HEK293 (cell line): ENCODE measurements around the gene COQ3.

Experiments used
- SCRT2 ChIP-seq: fragments of 450-650 bp; formaldehyde crosslinking; IDR thresholded peaks from 2 replicates; pipeline ENCODE4 v1.5.1; 2016; ENCODE audit warnings: missing biosample characterization, missing genetic modification characterization
- SP2 ChIP-seq: fragments of 450-650 bp; formaldehyde crosslinking; IDR thresholded peaks from 2 replicates; pipeline ENCODE4 v1.5.1; 2016; ENCODE audit warnings: missing biosample characterization, missing genetic modification characterization
- ZNF169 ChIP-seq: fragments of 450-650 bp; formaldehyde crosslinking; IDR thresholded peaks from 2 replicates; pipeline ENCODE4 v1.5.1; 2016; ENCODE audit warnings: missing biosample characterization, missing genetic modification characterization
- ZNF24 ChIP-seq: fragments of 450-650 bp; formaldehyde crosslinking; IDR thresholded peaks from 2 replicates; pipeline ENCODE4 v1.5.1; 2016; ENCODE audit warnings: missing biosample characterization, missing genetic modification characterization
- ZNF266 ChIP-seq: fragments of 450-650 bp; formaldehyde crosslinking; IDR thresholded peaks from 2 replicates; pipeline ENCODE4 v1.5.1; 2016; ENCODE audit warnings: missing biosample characterization, missing genetic modification characterization, low read depth
- ZNF341 ChIP-seq: fragments of 450-650 bp; formaldehyde crosslinking; IDR thresholded peaks from 2 replicates; pipeline ENCODE4; 2016; ENCODE audit warnings: low read depth, missing biosample characterization, missing genetic modification characterization
- ZNF510 ChIP-seq: fragments of 450-650 bp; formaldehyde crosslinking; IDR thresholded peaks from 2 replicates; pipeline ENCODE4 v1.5.1; 2018; ENCODE audit warnings: mild to moderate bottlenecking, missing genetic modification characterization, missing biosample characterization; ENCODE audit not compliant: insufficient replicate concordance
- ZNF776 ChIP-seq: fragments of 450-650 bp; formaldehyde crosslinking; IDR thresholded peaks from 2 replicates; pipeline ENCODE4 v1.5.0; 2017; ENCODE audit warnings: missing biosample characterization, missing genetic modification characterization, borderline replicate concordance
- ZNF785 ChIP-seq: fragments of 450-650 bp; formaldehyde crosslinking; IDR thresholded peaks from 2 replicates; pipeline ENCODE4 v1.5.1; 2016; ENCODE audit warnings: missing biosample characterization, missing genetic modification characterization
- ZNF837 ChIP-seq: fragments of 450-650 bp; formaldehyde crosslinking; IDR thresholded peaks from 2 replicates; pipeline ENCODE4 v1.5.1; 2016; ENCODE audit warnings: missing biosample characterization, missing genetic modification characterization
- ZSCAN30 ChIP-seq: fragments of 450-650 bp; IDR thresholded peaks from 2 replicates; pipeline ENCODE4 v1.5.1; 2018; ENCODE audit warnings: missing biosample characterization, mild to moderate bottlenecking, missing genetic modification characterization, moderate library complexity
- TF ChIP-seq, protein P1 (sequence below): fragments of 450-650 bp; formaldehyde crosslinking; IDR thresholded peaks from 2 replicates; pipeline ENCODE4 v1.5.1; 2016; ENCODE audit warnings: missing biosample characterization, missing genetic modification characterization
- TF ChIP-seq, protein P2 (sequence below): fragments of 450-650 bp; formaldehyde crosslinking; optimal IDR thresholded peaks from 2 replicates; pipeline ENCODE3; 2016; ENCODE audit warnings: missing biosample characterization, mild to moderate bottlenecking, missing genetic modification characterization
- TF ChIP-seq, protein P3 (sequence below): fragments of 450-650 bp; formaldehyde crosslinking; IDR thresholded peaks from 2 replicates; pipeline ENCODE4 v1.5.1; 2017; ENCODE audit warnings: missing biosample characterization, missing genetic modification characterization
- TF ChIP-seq, protein P4 (sequence below): fragments of 450-650 bp; formaldehyde crosslinking; IDR thresholded peaks from 2 replicates; pipeline ENCODE4 v1.5.1; 2016; ENCODE audit warnings: missing biosample characterization, missing genetic modification characterization
- TF ChIP-seq, protein P5 (sequence below): fragments of 450-650 bp; formaldehyde crosslinking; conservative IDR thresholded peaks from 2 replicates; pipeline ENCODE4 v1.5.1; 2016; ENCODE audit warnings: low read depth, missing biosample characterization, missing genetic modification characterization

COQ3 gene

DNA sequence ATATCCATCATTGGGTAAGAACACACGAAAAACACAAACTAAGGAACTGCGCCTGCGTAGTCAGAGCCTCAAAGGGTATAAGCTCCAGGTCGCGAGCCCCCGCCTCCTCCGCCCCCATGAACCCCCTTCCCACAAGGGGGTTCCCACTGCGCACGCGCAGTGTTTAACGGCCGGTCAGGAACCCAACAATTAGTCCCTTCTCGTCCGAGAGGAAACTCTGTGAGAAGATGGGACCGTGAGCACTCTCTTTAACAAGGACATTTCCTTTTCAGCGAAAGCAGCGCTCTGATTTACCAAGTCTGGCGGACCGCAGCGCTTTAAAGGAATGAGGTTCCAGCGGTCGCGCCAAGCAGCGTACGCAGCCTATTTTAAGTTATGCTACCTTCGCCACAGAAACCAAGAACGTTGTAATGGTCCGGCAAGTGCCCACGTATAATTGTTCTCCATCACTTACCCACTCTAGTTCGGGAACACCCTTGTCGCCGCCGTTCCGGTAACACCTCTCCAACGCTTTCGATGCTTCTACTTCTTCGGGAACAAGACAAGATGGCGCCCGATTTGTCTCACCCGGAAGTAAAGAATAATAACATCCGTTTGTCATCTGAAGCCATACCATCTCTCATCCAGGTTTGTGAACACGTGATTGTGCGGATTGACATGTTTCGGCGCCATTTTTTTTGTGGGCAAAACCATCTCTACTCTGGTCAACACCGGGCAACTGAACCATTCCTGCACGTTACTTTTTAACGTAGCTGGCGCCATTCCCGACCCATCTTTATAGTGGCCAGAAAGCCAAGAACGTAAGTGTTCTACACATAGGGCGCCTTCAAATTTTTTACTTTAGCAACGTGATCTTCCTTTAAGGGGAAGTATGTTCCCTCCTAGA, 31.0 kb upstream of the COQ3 start, which contains the start of gene PNISR (continued):
- TF ChIP-seq ZNF24 (tag by site-specific recombination) (peak; percentile 18; the same call in 1 of the 2 replicates), ZNF341 (tag by site-specific recombination) (peak; percentile 59), ZNF837 (tag by site-specific recombination) (no peak), ZSCAN30 (tag by site-specific recombination) (peak; percentile 75), ZNF266 (tag by site-specific recombination) (no peak), SCRT2 (tag by site-specific recombination) (no peak), ZNF169 (tag by site-specific recombination) (no peak), ZNF785 (no peak), ZNF510 (tag by site-specific recombination) (no peak), ZNF776 (tag by site-specific recombination) (no peak), SP2 (tag by site-specific recombination) (peak; percentile 81)
- TF ChIP-seq, protein P1, sequence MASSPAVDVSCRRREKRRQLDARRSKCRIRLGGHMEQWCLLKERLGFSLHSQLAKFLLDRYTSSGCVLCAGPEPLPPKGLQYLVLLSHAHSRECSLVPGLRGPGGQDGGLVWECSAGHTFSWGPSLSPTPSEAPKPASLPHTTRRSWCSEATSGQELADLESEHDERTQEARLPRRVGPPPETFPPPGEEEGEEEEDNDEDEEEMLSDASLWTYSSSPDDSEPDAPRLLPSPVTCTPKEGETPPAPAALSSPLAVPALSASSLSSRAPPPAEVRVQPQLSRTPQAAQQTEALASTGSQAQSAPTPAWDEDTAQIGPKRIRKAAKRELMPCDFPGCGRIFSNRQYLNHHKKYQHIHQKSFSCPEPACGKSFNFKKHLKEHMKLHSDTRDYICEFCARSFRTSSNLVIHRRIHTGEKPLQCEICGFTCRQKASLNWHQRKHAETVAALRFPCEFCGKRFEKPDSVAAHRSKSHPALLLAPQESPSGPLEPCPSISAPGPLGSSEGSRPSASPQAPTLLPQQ (tag by site-specific recombination): peak; percentile 24; the same call in 1 of the 2 replicates
- TF ChIP-seq, protein P2, sequence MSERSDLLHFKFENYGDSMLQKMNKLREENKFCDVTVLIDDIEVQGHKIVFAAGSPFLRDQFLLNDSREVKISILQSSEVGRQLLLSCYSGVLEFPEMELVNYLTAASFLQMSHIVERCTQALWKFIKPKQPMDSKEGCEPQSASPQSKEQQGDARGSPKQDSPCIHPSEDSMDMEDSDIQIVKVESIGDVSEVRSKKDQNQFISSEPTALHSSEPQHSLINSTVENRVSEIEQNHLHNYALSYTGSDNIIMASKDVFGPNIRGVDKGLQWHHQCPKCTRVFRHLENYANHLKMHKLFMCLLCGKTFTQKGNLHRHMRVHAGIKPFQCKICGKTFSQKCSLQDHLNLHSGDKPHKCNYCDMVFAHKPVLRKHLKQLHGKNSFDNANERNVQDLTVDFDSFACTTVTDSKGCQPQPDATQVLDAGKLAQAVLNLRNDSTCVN (tag by site-specific recombination): peak; percentile 38
- TF ChIP-seq, protein P3, sequence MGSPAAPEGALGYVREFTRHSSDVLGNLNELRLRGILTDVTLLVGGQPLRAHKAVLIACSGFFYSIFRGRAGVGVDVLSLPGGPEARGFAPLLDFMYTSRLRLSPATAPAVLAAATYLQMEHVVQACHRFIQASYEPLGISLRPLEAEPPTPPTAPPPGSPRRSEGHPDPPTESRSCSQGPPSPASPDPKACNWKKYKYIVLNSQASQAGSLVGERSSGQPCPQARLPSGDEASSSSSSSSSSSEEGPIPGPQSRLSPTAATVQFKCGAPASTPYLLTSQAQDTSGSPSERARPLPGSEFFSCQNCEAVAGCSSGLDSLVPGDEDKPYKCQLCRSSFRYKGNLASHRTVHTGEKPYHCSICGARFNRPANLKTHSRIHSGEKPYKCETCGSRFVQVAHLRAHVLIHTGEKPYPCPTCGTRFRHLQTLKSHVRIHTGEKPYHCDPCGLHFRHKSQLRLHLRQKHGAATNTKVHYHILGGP (tag by site-specific recombination): no peak
- TF ChIP-seq, protein P4, sequence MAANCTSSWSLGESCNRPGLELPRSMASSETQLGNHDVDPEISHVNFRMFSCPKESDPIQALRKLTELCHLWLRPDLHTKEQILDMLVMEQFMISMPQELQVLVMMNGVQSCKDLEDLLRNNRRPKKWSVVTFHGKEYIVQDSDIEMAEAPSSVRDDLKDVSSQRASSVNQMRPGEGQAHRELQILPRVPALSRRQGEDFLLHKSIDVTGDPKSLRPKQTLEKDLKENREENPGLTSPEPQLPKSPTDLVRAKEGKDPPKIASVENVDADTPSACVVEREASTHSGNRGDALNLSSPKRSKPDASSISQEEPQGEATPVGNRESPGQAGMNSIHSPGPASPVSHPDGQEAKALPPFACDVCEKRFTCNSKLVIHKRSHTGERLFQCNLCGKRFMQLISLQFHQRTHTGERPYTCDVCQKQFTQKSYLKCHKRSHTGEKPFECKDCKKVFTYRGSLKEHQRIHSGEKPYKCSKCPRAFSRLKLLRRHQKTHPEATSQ: no peak
- TF ChIP-seq, protein P5, sequence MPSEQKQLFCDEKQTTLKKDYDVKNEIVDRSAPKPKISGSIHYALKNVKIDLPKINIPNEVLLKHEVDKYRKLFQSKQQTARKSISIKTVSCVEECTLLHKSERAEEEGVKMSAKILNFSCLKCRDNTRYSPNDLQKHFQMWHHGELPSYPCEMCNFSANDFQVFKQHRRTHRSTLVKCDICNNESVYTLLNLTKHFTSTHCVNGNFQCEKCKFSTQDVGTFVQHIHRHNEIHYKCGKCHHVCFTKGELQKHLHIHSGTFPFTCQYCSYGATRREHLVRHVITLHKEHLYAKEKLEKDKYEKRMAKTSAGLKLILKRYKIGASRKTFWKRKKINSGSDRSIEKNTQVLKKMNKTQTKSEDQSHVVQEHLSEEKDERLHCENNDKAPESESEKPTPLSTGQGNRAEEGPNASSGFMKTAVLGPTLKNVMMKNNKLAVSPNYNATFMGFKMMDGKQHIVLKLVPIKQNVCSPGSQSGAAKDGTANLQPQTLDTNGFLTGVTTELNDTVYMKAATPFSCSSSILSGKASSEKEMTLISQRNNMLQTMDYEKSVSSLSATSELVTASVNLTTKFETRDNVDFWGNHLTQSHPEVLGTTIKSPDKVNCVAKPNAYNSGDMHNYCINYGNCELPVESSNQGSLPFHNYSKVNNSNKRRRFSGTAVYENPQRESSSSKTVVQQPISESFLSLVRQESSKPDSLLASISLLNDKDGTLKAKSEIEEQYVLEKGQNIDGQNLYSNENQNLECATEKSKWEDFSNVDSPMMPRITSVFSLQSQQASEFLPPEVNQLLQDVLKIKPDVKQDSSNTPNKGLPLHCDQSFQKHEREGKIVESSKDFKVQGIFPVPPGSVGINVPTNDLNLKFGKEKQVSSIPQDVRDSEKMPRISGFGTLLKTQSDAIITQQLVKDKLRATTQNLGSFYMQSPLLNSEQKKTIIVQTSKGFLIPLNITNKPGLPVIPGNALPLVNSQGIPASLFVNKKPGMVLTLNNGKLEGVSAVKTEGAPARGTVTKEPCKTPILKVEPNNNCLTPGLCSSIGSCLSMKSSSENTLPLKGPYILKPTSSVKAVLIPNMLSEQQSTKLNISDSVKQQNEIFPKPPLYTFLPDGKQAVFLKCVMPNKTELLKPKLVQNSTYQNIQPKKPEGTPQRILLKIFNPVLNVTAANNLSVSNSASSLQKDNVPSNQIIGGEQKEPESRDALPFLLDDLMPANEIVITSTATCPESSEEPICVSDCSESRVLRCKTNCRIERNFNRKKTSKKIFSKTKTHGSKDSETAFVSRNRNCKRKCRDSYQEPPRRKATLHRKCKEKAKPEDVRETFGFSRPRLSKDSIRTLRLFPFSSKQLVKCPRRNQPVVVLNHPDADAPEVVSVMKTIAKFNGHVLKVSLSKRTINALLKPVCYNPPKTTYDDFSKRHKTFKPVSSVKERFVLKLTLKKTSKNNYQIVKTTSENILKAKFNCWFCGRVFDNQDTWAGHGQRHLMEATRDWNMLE: peak; percentile 99
